EH (cell line): ENCODE results near the gene AOAH.
"Not testable (repeated sequence)": the region's sequence is repeated elsewhere in the genome, so short reads cannot be mapped to it uniquely, and the experiment has no call there.

Experiments
- DNase-seq: peaks from one replicate; pipeline ENCODE4 v3.0.0-alpha.2; 2015; ENCODE audit warnings: low read depth

Gene AOAH

GRCh38 chr7:36507475-36508440 lies 216.5 kb downstream of the AOAH start:
- DNase-seq = no peak

DNA sequence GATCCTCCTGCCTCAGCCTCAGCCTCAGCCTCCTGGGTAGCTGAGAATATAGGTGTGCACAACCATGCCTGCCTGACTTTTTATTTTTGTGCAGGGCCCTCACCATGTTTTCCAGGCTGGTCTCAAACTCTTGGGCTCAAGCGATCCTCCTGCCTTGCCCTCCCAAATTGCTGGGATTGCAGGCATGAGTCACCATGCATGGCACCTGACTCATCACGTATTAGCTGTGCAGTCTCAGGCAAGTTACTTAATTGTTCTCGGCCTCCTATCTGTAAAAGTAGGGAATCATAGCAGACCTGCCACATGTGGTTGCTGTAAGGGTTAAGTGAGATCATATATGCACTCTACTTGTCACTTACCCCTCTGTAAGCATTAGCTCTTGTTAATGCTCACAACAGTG lies 217.5 kb downstream of the AOAH start:
- no peak for DNase-seq

DNA sequence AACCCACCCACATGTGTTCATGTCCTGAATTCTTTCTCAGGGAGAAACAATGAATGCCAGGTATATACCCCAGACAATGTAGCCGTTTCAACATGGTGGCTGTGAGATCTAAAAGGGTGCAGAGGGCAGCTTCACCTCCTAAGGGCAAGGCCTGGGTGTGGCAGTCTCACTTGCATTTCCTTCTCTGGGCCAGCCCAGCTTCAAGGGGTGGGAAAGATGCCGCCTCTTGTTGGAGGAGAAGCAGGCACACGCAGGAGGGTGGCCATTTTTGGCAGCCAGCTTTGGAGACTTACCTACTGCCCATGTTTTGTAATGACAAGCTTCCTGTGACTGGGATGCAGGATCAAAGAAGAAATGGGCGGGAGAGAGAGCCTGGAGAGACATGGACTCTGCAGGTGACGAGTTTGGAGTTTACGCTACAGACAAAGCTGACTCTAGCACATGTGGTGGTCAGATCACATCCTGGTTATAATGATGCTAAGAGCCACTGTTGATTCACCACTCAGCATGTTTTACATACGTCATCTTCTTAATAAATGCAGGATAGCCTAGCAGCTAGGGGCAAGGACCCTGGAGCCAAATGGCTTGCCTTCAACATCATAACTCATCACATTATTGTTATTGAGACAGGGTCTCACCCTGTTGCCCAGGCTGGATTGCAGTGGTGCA lies 218.0 kb downstream of the AOAH start:
- DNase-seq = no peak

GRCh38 chr7:36504617-36505016 lies 219.7 kb downstream of the AOAH start:
- not testable (repeated sequence) for DNase-seq

DNA sequence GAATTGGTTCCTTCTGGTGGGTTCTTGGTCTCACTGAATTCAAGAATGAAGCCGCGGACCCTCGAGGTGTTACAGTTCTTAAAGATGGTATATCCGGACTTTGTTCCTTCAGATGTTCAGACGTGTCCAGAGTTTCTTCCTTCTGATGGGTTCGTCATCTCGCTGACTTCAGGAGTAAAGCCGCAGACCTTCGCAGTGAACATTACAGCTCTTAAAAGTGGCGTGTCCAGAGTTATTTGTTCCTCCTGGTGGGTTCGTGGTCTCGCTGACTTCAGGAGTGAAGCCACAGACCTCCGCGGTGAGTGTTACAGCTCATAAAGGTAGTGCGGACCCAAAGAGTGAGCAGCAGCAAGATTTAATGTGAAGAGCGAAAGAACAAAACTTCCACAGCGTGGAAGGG lies 220.1 kb downstream of the AOAH start:
- DNase-seq = not testable (repeated sequence)

DNA sequence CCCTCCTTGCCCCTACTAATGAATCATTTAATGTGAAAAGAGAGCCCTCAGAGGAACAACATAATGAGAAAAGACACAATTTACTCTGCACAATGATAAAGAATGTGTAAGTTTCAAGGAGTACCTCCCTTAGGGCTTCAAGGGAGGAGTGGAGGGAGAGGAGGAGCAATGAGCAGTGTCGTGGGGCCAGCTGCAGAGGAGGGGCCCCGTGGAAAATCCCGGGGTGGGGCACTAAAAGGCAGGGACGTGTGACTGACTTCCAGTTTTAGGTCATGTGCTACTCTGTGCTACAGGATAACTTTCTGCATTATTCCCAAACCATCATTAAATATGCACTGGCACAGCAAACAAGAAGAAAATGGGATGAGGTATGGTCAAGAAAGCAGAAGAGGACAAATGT lies 226.5 kb downstream of the AOAH start:
- DNase-seq = no peak

GRCh38 chr7:36497176-36497575 lies 227.1 kb downstream of the AOAH start:
- not testable (repeated sequence) for DNase-seq

DNA sequence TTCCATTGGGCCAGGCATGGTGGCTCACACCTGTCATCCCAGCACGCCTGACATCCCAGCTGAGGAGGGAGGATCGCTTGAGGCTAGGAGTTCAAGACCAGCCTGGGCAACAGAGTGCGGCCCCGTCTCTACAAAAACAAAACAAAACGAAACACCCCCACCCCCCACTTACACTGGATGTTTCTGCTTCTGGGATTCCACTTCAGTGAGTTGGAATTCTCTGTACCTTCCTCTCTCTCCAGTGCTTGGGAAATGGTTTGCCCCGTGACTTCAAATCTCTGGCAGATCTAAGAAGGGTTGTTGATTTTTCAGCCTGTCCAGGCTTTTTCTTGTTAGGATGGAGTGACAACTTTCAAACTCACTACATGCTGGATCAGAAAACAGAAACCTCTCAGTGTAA lies 227.7 kb downstream of the AOAH start:
- no peak for DNase-seq

DNA sequence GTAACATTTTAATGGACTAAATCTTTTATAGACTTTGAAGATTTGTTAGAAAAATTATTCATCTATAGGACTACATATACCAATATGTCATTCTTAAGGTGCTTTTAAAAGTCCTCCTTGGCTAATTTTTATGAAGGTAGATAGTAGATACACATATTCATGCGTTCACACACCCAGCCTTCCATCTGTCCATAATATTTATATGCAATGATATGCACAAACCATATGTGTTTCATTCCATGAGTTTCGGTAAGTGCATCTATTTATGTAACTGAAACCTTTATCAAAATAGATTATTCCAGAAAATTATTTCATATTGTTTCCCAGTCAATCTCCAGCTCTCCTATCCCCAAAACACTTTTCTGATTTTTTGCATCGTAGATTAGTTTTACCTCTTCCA lies 233.0 kb downstream of the AOAH start:
- no peak for DNase-seq

GRCh38 chr7:36490419-36490830 lies 233.9 kb downstream of the AOAH start:
- DNase-seq = no peak

DNA sequence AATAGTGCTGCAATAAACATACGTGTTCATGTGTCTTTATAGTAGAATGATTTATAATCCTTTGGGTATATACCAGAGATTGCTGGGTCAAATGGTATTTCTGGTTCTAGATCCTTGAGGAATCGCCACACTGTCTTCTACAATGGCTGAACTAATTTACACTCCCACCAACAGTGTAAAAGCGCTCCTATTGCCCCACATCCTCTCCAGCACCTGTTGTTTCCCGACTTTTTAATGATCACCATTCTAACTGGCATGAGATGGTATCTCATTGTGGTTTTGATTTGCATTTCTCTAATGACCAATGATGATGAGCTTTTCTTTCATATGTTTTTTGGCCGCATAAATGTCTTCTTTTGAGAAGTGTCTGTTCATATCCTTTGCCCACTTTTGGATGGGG lies 235.6 kb downstream of the AOAH start:
- DNase-seq = not testable (repeated sequence)

DNA sequence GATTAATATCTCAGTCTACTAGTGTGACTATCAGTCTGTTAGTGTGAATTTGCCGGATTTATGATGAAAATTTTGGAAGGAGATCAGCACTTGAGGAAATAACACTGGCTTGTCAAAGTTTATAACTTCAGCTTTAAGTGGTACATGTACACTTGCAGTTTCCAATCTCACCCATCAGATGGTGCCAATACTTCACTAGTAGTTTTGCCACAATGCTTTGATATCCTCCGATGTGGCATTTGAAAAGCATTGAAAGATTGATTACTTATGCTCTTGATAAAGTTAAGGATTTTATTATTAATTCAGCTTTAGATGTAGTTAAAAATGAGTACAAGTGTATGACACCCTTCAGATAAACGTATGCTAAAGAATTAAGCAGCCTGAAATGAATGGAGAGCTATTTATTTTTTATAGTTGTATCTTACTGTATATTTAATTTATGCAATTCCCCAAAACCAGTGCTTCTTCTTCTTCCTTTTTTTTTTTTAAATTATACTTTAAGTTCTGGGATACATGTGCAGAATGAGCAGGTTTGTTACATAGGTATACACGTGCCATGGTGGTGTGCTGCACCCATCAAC lies 236.4 kb downstream of the AOAH start:
- DNase-seq = peak; percentile 58

GRCh38 chr7:36486336-36486735 lies 238.0 kb downstream of the AOAH start:
- DNase-seq = no peak

DNA sequence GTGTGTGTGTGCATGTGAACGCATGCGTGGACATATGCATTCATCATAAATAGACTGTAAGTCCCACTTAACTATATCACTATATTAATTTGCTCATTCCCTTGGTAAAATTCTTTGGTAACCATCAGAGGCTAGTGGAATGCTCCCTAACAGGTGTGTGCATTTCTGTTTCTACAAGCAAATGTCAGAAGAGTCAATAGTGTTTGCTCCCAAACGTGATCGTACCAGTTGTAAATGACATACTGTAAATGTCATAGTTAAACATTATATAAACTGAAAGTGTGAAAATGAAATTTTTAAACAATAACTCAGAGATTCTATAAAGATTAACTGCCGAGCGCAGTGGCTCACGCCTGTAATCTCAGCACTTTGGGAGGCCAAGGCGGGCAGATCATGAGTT lies 240.0 kb downstream of the AOAH start:
- DNase-seq = no peak

- not testable (repeated sequence) for DNase-seq
These were observed 240.4 kb downstream of the AOAH start for GRCh38 chr7:36483853-36484252.

DNA sequence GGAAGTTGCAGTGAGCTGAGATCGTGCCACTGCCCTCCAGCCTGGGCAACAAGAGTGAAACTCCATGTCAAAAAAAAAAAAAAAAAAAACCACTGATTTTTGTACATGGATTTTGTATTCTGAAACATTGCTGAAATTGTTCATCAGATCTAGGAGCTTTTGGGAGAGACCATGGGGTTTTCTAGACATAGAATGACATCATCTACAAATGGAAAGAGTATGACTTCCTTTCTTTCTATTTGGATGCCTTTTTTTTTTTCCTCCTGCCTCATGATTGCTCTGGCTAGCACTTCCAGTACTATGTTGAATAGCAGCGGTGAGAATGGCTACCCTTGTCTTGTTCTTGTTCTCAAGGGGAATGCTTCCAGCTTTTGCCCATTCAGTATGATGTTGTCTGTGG lies 245.5 kb downstream of the AOAH start:
- DNase-seq = no peak

- no peak for DNase-seq
These were observed 248.9 kb downstream of the AOAH start for GRCh38 chr7:36475381-36475780.

DNA sequence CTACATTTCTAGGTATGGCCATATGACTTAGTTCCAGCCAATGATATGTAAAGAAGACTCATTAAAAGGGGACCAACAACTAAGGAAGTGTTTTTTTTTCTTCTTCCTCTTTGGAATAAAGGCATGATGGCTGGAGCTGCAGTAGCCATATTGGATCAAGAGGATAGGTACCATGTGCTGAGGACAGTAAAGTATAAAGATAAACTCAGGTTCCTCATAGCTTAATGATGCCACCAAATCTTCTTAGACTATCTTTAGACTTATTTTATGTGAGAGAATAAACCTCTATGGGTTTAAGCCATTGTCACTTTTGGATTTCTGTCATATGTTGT lies 249.3 kb downstream of the AOAH start:
- no peak for DNase-seq

GRCh38 chr7:36474283-36475010 lies 249.8 kb downstream of the AOAH start:
- DNase-seq = peak; percentile 51

- peak; percentile 38 for DNase-seq
These were observed 250.6 kb downstream of the AOAH start for GRCh38 chr7:36473454-36474282.

DNA sequence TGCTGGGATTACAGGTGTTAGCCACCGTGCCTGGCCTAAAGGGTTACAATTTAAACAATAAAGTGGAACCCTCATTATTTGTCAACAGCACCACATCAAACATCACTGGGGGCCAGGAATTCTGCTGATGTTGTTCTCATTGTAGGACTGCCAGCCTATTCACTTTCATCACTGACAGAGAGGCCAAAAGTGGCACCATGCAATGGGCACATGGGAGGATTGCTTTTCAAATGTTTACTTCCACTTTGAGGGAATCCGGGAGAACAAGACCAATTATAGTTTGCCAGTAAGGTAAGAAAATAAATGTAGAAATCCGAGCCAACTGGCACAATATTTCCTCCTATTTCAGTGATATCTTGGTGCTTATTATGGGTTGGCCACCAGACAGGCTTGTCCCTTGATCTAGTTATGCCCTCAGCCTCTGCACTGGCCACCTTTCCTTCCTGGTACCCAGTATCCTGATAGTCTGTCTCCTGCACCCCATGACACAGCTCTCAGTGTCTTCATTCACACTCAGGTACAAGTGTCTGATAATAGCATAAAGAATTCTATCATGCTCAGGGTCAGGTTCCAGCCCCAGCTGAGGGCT lies 252.1 kb downstream of the AOAH start:
- no peak for DNase-seq
